Activated effector memory CD4-positive, alpha-beta T cell treated with Interleukin-2 at 50 U/mL for 16 hours (primary cell): ENCODE results near the gene CNNM2.

Experiments used
- DNase-seq: peaks from one replicate; pipeline ENCODE4 v3.0.0-alpha.2; 2020

Gene CNNM2

GRCh38 chr10:103077491-103078308 is 159.6 kb downstream of the CNNM2 start:
- no peak for DNase-seq

DNA sequence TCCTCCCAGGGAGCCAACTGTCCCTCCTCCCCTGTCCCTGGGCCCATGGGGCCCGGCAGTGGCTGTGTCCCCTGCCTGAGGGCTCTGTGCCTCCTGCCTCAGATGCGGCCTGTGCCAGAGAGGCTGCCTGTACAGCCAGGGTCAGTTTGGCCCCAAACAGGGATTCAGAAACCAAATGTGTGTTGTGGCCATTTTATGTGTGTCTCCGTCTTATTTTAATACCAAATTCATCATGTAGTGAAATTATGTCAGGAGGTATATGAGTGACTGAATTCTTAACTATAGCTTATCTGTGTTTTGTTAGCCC is 160.2 kb downstream of the CNNM2 start:
- DNase-seq, result no peak

- DNase-seq, result no peak
Observed at GRCh38 chr10:103078676-103079075, 160.6 kb downstream of the CNNM2 start.

DNA sequence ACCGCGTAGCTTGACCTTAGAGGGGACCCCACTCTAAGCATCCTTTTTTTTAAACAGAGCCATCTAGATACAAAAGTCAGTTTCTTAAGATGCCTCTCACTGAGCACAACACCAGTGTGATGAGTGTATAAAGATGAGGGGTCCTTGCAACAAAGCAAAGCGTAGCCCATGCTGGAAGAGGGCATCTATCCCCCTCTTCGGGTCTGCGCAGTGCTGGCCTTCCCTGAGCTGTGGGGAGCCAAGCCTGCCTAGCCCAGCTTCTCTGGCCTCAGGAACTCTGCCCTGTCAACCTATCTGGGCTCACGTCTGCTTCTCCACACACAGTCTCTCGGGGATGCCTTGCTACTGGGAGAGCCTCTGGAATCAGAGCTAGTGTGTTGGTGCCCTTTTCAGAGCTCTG is 161.0 kb downstream of the CNNM2 start:
- no peak for DNase-seq

DNA sequence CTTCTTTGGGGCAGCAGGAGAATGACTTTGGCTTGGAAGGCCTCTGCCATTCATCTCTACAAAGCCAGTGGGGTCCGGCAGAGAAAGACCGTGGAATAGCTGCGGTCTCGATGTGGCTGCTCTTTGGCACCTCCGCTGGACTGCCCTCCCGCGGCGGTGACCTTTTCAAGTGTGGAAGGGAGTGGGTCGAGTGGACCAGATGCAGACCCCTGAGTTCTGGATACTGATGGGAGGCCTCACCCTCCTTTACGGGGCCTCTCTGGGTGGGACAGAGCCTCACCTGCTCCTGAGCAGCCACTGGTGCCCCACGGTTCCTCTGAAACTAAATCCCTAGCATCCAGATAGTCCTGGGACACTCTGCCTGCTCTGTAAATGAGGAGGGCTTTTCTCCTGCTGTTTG is 161.9 kb downstream of the CNNM2 start:
- no peak for DNase-seq

DNA sequence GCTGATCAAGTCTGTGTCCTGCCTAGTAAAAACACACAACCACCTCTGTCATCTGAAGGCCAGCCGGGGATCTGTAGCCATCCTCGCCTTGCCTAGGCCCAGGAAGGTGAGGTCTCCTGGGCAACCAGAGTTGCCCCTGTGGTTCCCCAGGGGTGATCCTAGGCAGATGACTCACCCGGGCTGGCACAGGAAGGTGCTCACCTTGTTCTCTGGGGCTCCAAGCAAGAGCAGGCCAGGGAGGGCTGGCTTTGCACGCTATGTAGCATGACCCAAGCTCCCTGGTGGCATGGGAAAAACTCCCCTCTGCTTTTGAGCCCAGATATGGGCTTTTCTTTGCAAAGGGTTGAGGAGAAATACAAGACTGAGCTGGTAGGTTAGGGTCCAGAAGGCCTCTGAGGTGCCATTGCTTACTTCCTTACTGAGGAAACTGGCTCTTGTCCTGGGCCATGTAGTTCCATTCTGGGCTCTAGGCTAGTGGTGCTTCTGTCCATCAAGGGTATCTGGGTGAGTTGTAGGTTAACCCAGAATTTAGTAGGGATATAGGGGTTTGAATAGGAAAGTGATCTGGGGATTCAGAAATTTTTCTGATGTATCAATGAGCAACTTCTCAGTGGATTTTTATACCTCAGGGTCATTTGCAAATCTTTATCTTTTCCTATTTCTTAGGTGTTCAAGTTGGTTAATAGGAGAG is 162.9 kb downstream of the CNNM2 start:
- DNase-seq, result no peak

- no peak for DNase-seq
Observed at GRCh38 chr10:103082683-103083082, 164.6 kb downstream of the CNNM2 start.

DNA sequence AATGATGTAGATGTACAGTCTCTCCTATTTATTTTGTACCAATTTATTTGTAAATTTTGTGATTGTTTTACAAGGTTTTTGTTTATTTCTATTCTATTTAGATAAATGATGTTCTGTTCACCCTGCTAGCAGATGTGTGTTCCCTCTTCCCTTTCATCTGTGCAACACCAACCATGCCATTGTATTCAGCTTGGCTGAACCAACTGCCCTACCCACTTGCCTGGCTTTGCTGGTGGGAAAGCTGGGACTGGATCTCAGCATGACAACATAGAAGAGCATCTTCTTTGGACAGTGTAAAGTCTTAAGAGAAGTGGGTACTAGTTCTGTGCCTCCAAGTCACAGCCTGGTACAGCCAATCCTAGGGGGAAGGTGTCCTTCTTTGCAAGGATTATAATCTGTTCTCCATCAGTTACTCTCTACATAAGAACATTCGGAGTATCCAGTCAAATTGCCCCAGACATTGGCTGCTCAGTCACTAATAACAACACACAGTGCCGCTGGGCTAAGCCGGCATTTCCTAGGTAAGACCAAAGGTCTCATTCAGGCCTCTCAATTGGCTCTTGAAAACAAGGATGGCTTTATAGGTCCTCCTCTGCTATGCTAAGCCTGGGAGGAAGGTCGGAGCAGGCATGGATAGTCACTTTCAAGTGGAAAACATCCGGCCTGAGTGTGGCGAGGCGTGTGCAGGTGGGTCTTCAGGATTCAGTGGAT is 165.3 kb downstream of the CNNM2 start:
- no peak for DNase-seq

GRCh38 chr10:103083977-103084320 is 165.9 kb downstream of the CNNM2 start:
- DNase-seq, result no peak

DNA sequence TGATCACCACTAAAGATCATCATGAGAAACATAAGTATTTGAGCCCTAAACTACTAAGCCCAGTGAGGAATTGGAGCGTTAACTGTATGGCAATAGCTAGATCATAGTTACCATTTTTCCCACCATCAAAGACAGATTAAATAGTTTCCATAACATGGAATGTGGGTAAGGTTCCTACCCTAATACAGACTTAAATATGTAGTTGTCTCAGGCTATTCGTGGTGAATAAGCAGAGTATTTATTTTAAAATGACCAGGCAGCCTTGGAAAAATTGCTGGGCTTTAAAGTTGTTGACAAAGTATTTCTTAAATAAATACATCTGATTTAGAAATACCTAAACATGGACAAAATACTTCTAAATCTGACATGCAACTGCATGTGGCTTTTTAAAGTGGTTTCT is 168.2 kb downstream of the CNNM2 start:
- no peak for DNase-seq

DNA sequence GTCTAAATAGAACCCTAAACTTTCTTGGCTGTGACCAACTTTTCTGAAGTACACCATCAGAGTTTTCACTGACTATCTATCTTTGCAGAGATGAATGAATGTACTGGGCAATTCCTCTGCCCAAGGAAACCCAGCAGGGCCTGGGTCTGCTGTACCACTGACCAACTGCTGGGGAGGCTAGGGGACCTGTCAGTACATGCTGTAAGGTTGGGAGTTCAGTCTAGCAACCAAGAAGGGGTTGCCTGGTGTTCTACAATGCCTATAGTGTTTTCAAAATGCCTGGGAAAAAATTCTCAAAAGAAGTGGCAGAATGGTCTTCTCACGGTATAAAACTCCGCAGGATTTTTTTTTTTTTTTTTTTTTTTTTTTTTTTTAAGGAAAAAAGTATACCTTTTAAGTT is 168.7 kb downstream of the CNNM2 start:
- no peak for DNase-seq

GRCh38 chr10:103089493-103089892 is 171.4 kb downstream of the CNNM2 start:
- DNase-seq, result no peak

GRCh38 chr10:103090911-103091310 is 172.8 kb downstream of the CNNM2 start:
- no peak for DNase-seq

DNA sequence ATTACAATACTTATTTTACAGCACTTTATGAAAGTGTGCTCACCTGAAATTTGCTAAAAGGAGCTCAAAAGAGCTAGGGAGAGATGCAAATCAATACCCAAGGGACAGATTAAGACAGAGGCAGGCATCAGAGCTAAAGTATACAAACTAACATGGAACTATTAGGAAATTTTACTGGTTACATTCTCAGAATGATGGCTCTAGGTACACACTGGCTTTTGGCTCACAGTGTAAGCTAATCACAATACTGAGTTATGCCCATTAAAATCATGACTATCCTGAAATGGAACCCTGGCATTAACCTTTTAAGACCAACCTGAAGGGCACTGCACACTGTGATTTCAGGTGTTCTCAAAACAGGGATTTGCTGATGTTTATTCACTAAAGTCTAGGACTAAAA is 176.9 kb downstream of the CNNM2 start:
- DNase-seq, result no peak

DNA sequence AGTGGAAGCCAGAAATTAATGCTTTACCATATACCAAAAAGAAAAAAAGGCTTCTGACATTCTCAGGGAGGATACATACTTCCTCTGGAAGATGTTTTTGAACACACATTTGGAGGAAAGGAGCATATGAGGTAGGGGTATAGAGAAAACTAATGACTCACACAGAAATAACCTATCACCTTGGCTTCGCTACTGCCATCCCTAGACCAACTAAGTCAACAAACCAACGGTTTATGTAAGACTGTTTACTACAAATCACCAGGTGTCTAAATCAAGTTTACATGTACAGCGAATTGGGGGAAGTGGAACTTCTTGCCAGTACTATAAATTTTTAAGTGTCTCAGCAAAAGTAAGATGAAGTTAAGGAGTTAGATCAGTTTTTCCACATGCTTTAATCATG is 178.0 kb downstream of the CNNM2 start:
- DNase-seq, result no peak

DNA sequence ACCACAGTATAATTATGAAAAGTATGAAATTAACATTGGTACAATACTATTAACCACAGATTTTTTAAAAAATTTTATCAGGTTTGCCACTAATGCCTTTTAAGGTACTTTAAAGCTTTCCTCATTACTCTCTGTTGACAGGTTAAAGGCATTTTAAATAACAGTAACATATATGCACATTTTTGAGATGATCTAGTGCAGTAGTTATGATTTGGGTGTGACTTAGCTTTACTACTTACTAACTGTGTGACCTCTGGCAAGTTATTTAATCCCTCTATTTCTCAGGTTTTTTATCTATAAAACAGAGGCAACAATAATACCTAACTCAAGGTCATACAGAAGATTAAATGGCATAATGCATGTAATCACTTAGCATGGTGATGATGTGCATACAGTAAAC is 180.1 kb downstream of the CNNM2 start:
- DNase-seq, result no peak

GRCh38 chr10:103100620-103101019 is 182.5 kb downstream of the CNNM2 start:
- DNase-seq, result no peak

DNA sequence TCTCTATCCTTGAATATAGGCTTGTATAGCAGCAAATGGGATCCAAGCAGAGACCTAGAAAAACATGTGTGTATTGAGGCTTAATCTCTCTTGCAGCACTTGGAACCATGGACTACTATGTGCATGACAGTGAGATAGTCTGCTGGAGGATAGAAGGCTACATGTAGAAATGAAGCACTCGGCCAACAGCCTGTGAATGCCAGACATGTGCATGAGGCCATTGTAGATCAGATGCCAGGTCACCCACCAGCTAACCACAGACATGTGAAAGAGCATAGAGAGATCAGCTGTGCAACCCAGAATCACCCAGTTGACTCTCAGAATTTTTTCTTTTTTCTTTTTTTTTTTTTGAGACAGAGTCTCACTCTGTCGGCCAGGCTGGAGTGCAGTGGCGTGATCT is 184.1 kb downstream of the CNNM2 start:
- no peak for DNase-seq

DNA sequence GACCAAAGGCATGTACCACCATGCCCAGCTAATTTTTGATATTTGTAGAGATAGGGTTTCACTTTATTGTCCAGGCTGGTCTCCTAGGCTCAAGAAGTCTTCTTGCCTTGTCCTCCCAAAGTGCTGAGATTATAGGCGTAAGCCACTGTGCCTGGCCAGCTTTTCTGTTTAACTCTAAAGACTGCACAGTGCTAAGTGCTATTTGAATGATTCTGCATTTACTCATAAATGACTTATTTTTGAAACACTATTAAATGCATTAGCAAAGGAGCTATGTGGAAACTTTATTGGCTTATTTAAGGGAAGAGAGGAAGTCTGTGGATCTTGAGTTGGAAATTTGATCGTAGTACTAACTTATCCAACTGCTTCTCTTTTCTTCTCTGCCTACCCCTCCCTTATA is 185.9 kb downstream of the CNNM2 start:
- DNase-seq, result no peak

GRCh38 chr10:103104721-103105120 is 186.6 kb downstream of the CNNM2 start:
- DNase-seq, result no peak

- no peak for DNase-seq
Observed at GRCh38 chr10:103105462-103105861, 187.4 kb downstream of the CNNM2 start.

- DNase-seq, result no peak
Observed at GRCh38 chr10:103106539-103106938, 188.4 kb downstream of the CNNM2 start.

- no peak for DNase-seq
Observed at GRCh38 chr10:103109821-103110220, 191.7 kb downstream of the CNNM2 start.

GRCh38 chr10:103110407-103110806 is 192.3 kb downstream of the CNNM2 start:
- DNase-seq, result no peak
